Keratinocyte (primary cell): ENCODE results near the gene PLEK. TPM values are rescaled to one million over a fixed set of nuclear protein-coding genes. Genes with fewer than 3 reads are reported as not detected.

ENCODE experiments used
- DNase-seq: peaks from one replicate; pipeline ENCODE4 v3.0.0-alpha.2; 2011; ENCODE audit warnings: low read depth, missing footprints, low spot score
- FAIRE-seq: peaks from 2 replicates; lab custom pipeline; 2011; peaks lifted over from hg19 to GRCh38; lab: Jason Lieb, UNC
- H2AFZ ChIP-seq: 2 replicates; pipeline ENCODE4 v1.6.0; 2012; ENCODE audit warnings: low read length, control low read depth, inconsistent platforms; ENCODE audit not compliant: control insufficient read depth
- H3K27ac ChIP-seq: 2 replicates; pipeline ENCODE4 v1.5.1; 2011; ENCODE audit warnings: low read length; ENCODE audit not compliant: control insufficient read depth, insufficient read depth
- H3K27me3 ChIP-seq: 3 replicates; pipeline ENCODE4 v1.6.0; 2011; ENCODE audit warnings: low read length; ENCODE audit not compliant: control insufficient read depth, insufficient read depth; ENCODE audit errors: extremely low read depth
- H3K36me3 ChIP-seq, 2 experiments: 2 replicates in 1 of 2; 3 replicates in 1 of 2; pipeline ENCODE4 v1.5.1; 2011; ENCODE audit warnings: low read length in 2 of 2, mild to moderate bottlenecking in 1 of 2; ENCODE audit not compliant: control insufficient read depth in 2 of 2, insufficient read depth in 2 of 2; ENCODE audit errors: extremely low read depth in 1 of 2
- H3K4me1 ChIP-seq: 3 replicates; pipeline ENCODE4 v1.5.1; 2011; ENCODE audit warnings: low read length; ENCODE audit not compliant: control insufficient read depth, insufficient read depth; ENCODE audit errors: extremely low read depth
- H3K4me2 ChIP-seq: 3 replicates; pipeline ENCODE4 v1.6.0; 2011; ENCODE audit warnings: low read depth, low read length; ENCODE audit not compliant: control insufficient read depth, insufficient read depth; ENCODE audit errors: extremely low read depth
- H3K4me3 ChIP-seq, 3 experiments: fragments of 200-600 bp in 1 of 3; sonication (generic) in 1 of 3; 2 replicates in 2 of 3; 3 replicates in 1 of 3; pipeline ENCODE4 v1.5.1; 2011 to 2016; ENCODE audit warnings: low read length in 3 of 3, mild to moderate bottlenecking in 3 of 3, control low read depth in 2 of 3, inconsistent platforms in 1 of 3, low read depth in 1 of 3, mixed read lengths in 1 of 3, mixed run types in 1 of 3, moderate library complexity in 1 of 3; ENCODE audit not compliant: control insufficient read depth in 2 of 3, insufficient read depth in 2 of 3; ENCODE audit errors: extremely low read depth in 1 of 3
- H3K79me2 ChIP-seq: 2 replicates; pipeline ENCODE4 v1.6.0; 2012; ENCODE audit warnings: low read length; ENCODE audit not compliant: control insufficient read depth, insufficient read depth
- H3K9ac ChIP-seq: 3 replicates; pipeline ENCODE4 v1.6.0; 2011; ENCODE audit warnings: low read length; ENCODE audit not compliant: control insufficient read depth, insufficient read depth; ENCODE audit errors: extremely low read depth
- H3K9me1 ChIP-seq: 3 replicates; pipeline ENCODE4 v1.6.0; 2011; ENCODE audit warnings: low read length; ENCODE audit not compliant: control insufficient read depth, insufficient read depth; ENCODE audit errors: extremely low read depth
- H3K9me3 ChIP-seq: 2 replicates; pipeline ENCODE4 v1.5.1; 2012; ENCODE audit warnings: low read depth, low read length; ENCODE audit not compliant: control insufficient read depth
- H4K20me1 ChIP-seq: 3 replicates; pipeline ENCODE4 v1.6.0; 2011; ENCODE audit warnings: low read length; ENCODE audit not compliant: control insufficient read depth, insufficient read depth; ENCODE audit errors: extremely low read depth
- CTCF ChIP-seq, 3 experiments: IDR thresholded peaks in 1 of 3; conservative IDR thresholded peaks in 1 of 3; optimal IDR thresholded peaks in 1 of 3; 2 replicates in 2 of 3; 3 replicates in 1 of 3; pipeline versions ENCODE3 to v1.5.1; 2011; ENCODE audit warnings: low read length in 3 of 3, mild to moderate bottlenecking in 3 of 3, moderate library complexity in 2 of 3, control low read depth in 1 of 3, inconsistent platforms in 1 of 3; ENCODE audit not compliant: insufficient read depth in 2 of 3; ENCODE audit errors: extremely low read depth in 1 of 3
- EZH2 ChIP-seq: IDR thresholded peaks from one replicate; pipeline ENCODE4 v1.6.1; 2012; ENCODE audit warnings: inconsistent platforms, mild to moderate bottlenecking, low read length, moderate library complexity
- dilution Hi-C: fragments of 300-500 bp; cut with MboI; formaldehyde crosslinking; loops from one replicate; pipeline ENCODE4 v1.7.0; 2020; ENCODE audit warnings: low sequenced_read_pairs; ENCODE audit not compliant: extremely low pct_ligation_motif_present
- polyA plus RNA-seq, 5 experiments: library from polyadenylated mRNA; depleted of rRNA in 3 of 5; stranded (reverse) in 3 of 5; stranded (forward) in 1 of 5; unstranded in 1 of 5; fragments of >200 nt; gene quantifications; 1 replicate in 1 of 5; 2 replicates in 3 of 5; 3 replicates in 1 of 5; pipeline versions ENCODE4 v1.2.1 to v1.2.3, GENCODE V29; 2011 to 2012; ENCODE audit warnings: missing spikeins in 2 of 5, low read depth in 1 of 5, low replicate concordance in 1 of 5

PLEK gene
- polyA plus RNA-seq, 1 donor (not counting 4 experiments of a cell fraction or from before 2014, with no cell fraction given), result 0.04 TPM

GRCh38 chr2:68351997-68352396 lies 13.1 kb upstream of the PLEK start:
- H3K9ac ChIP-seq, result no peak overlapping the region
- H2AFZ ChIP-seq, result no peak overlapping the region
- H4K20me1 ChIP-seq, result no peaks in the 10 kb centered on the region
- no peak overlapping the region for H3K27ac ChIP-seq
- H3K4me3 ChIP-seq, result no peak overlapping the region
- DNase-seq (no peak), FAIRE-seq (no peak)
- TF ChIP-seq EZH2 (no peak), CTCF (optimal IDR thresholded peaks at IDR 0.05 in 1 of 3, IDR thresholded peaks at IDR 0.05 in 1 of 3, conservative IDR thresholded peaks at IDR 0.05 in 1 of 3; ENCODE audit: extremely low read depth in 1 of 3, insufficient read depth in 2 of 3, low read length in 3 of 3) (no peak)
- no peaks in the 10 kb centered on the region for H3K27me3 ChIP-seq
- no peaks in the 10 kb centered on the region for H3K79me2 ChIP-seq
- H3K9me3 ChIP-seq, result no peaks in the 10 kb centered on the region
- dilution Hi-C loops, result no loop called here
- no peaks in the 10 kb centered on the region for H3K36me3 ChIP-seq
- no peaks in the 10 kb centered on the region for H3K4me1 ChIP-seq
- no peak overlapping the region for H3K4me2 ChIP-seq
- no peaks in the 10 kb centered on the region for H3K9me1 ChIP-seq

GRCh38 chr2:68352651-68353391 lies 12.3 kb upstream of the PLEK start:
- H3K27ac ChIP-seq, result no peak overlapping the region
- no peaks in the 10 kb centered on the region for H3K9me3 ChIP-seq
- no peak overlapping the region for H2AFZ ChIP-seq
- H3K27me3 ChIP-seq, result no peaks in the 10 kb centered on the region
- H3K36me3 ChIP-seq, result no peaks in the 10 kb centered on the region
- H3K9me1 ChIP-seq, result no peaks in the 10 kb centered on the region
- no peaks in the 10 kb centered on the region for H4K20me1 ChIP-seq
- TF ChIP-seq EZH2, result no peak
- no peak for TF ChIP-seq CTCF (optimal IDR thresholded peaks at IDR 0.05 in 1 of 3, IDR thresholded peaks at IDR 0.05 in 1 of 3, conservative IDR thresholded peaks at IDR 0.05 in 1 of 3; ENCODE audit: extremely low read depth in 1 of 3, insufficient read depth in 2 of 3, low read length in 3 of 3)
- H3K79me2 ChIP-seq, result no peaks in the 10 kb centered on the region
- H3K9ac ChIP-seq, result no peak overlapping the region
- DNase-seq (no peak), FAIRE-seq (no peak)
- dilution Hi-C loops, result no loop called here
- no peak overlapping the region for H3K4me3 ChIP-seq
- no peak overlapping the region for H3K4me2 ChIP-seq
- no peaks in the 10 kb centered on the region for H3K4me1 ChIP-seq
